HG02884 (cell line): ENCODE data around the gene MRPS7.

Experiments
- ATAC-seq: cut with Tn5 transposase; IDR thresholded peaks from one replicate; pipeline ENCODE4 v1.9.1; 2021; ENCODE audit warnings: mild to moderate bottlenecking, moderate library complexity; ENCODE audit not compliant: unreplicated experiment

The MRPS7 gene

GRCh38 chr17:75307957-75308731, 46.5 kb downstream of the MRPS7 start:
- ATAC-seq, result no peak

GRCh38 chr17:75308732-75309629, 47.3 kb downstream of the MRPS7 start:
- no peak for ATAC-seq

- ATAC-seq, result no peak
These were observed 52.4 kb downstream of the MRPS7 start for GRCh38 chr17:75313941-75314551.

GRCh38 chr17:75315541-75316243, 54.0 kb downstream of the MRPS7 start:
- no peak for ATAC-seq
